ENCODE data around the gene CCDC146. TPM values are rescaled to one million over a fixed set of nuclear protein-coding genes. Genes with fewer than 3 reads are reported as not detected.

CCDC146 gene
- total RNA-seq, 1 experiment from 2014 or later: 0.72 TPM

DNA sequence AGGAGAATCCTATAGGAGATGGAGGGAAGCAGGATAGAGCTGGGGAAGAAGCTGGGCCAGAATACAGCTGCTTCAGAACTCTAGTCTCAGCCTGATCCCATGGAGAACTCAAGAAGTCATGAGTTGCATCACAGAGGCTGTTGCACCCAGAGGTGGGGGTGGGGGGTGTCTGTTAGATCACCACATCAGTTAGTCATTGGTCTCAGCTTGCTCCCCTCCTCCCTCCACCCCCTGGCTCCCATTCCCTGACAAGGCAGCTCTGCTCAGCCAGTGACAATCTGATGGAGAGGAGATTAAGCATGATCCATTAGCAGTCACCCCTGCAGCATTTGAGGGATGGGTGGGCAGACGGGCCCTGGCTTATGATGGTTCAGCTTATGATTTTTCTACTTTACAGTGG is 135.6 kb downstream of the CCDC146 start:
- TF ChIP-seq CTCF (conservative IDR thresholded peaks at IDR 0.05): no peak
- no peak overlapping the region for H2AFZ ChIP-seq (ENCODE audit: low read length)
- no peaks in the 10 kb centered on the region for H3K9me3 Mint-ChIP-seq
- no peak overlapping the region for H4K91ac ChIP-seq (ENCODE audit: insufficient read length, low read depth, low read length)
- WGBS (ENCODE audit: extremely low coverage, insufficient read length, low lambda C conversion rate): no CpG with 5 or more reads among the region's 1 CpG
- no peak overlapping the region for H2BK12ac ChIP-seq (ENCODE audit: insufficient read length, low read depth, low read length)
- H3T11ph ChIP-seq (ENCODE audit: low read length): no peak overlapping the region
- H3K4ac ChIP-seq (ENCODE audit: low read depth, low read length): no peak overlapping the region
- no peak overlapping the region for H3K56ac ChIP-seq (ENCODE audit: insufficient read length, low read depth, low read length)
- no peak overlapping the region for H3K9ac ChIP-seq (ENCODE audit: extremely low read depth, insufficient read length, low read length)
- H3K79me2 ChIP-seq (ENCODE audit: insufficient read depth, low read length): no peaks in the 10 kb centered on the region
- no peaks in the 10 kb centered on the region for H4K20me1 ChIP-seq (ENCODE audit: control insufficient read depth, insufficient read depth, insufficient read length)
- no peak overlapping the region for H3K4me3 Mint-ChIP-seq
- H2BK5ac ChIP-seq (ENCODE audit: insufficient read length, low read length): no peak overlapping the region
- H3K23me2 ChIP-seq (ENCODE audit: insufficient read length, low read depth, low read length, poor library complexity, severe bottlenecking): no peaks in the 10 kb centered on the region
- peak overlapping the region in 1 of 3 experiments; percentile 49; a peak in 1 of 7 replicates for H3K27ac Mint-ChIP-seq
- no peak overlapping the region for H4K5ac ChIP-seq (ENCODE audit: insufficient read length, low read depth, low read length)
- no peak overlapping the region for H4K8ac ChIP-seq (replicated peaks; ENCODE audit: insufficient read length, low read depth, low read length)
- H3K27ac ChIP-seq (ENCODE audit: insufficient read length, low read depth, low read length): no peak overlapping the region
- H2BK20ac ChIP-seq (ENCODE audit: low read depth, low read length, poor library complexity, severe bottlenecking): no peak overlapping the region
- no peak overlapping the region for H3K4me2 ChIP-seq (ENCODE audit: insufficient read depth, insufficient read length, low read length)
- no peak overlapping the region for H2AK5ac ChIP-seq (ENCODE audit: insufficient read length, low read length)
- H3K9me3 ChIP-seq (ENCODE audit: control insufficient read depth, low read depth, low read length): no peaks in the 10 kb centered on the region
- H3K79me1 ChIP-seq (ENCODE audit: insufficient read depth, low read depth, low read length, poor library complexity, severe bottlenecking): no peaks in the 10 kb centered on the region
- H3K4me1 ChIP-seq (ENCODE audit: insufficient read depth, low read length): peaks cover 2% of the 10 kb centered on the region
- no peak overlapping the region for H2BK15ac ChIP-seq (ENCODE audit: low read depth, low read length)
- no peaks in the 10 kb centered on the region for H3K36me3 Mint-ChIP-seq (ENCODE audit: insufficient read depth in 1 of 3, low read depth in 3 of 3)
- H3K18ac ChIP-seq (ENCODE audit: insufficient read length, low read depth, low read length): no peak overlapping the region
- H3K27me3 ChIP-seq (ENCODE audit: insufficient read depth, low read length): no peaks in the 10 kb centered on the region
- H3K14ac ChIP-seq (ENCODE audit: insufficient read depth, low read length): no peak overlapping the region
- peaks cover 5 to 6% of the 10 kb centered on the region in 2 experiments for H3K4me1 Mint-ChIP-seq
- no peak overlapping the region for H2BK120ac ChIP-seq (ENCODE audit: low read depth, low read length, poor library complexity, severe bottlenecking)
- no peak overlapping the region for H3K23ac ChIP-seq (ENCODE audit: insufficient read length, low read depth, low read length)
- no peak for DNase-seq
- no peaks in the 10 kb centered on the region; the same call in none of the 2 replicates for H3K27me3 Mint-ChIP-seq (ENCODE audit: low read depth)

All from H9 (cell line).